Spleen (tissue), 11 donors: ENCODE measurements around the gene PTPN18. TPM values are rescaled to one million over a fixed set of nuclear protein-coding genes. Genes with fewer than 3 reads are reported as not detected.
A peak's percentile ranks its signal among the peaks of the same experiment; 100 is the strongest.

Experiments used
- DNase-seq: peaks from one replicate; pipeline ENCODE4 v3.0.0-alpha.2; 2020
- H3K27ac ChIP-seq, 8 donors: fragments of 200-600 bp; sonication (generic) in 7 of 8; 1 replicate in 4 of 8; 2 replicates in 4 of 8; pipeline versions ENCODE4 v1.5.0 to v1.8.0; 2016 to 2021; ENCODE audit warnings: inconsistent platforms in 4 of 8, mild to moderate bottlenecking in 4 of 8, moderate library complexity in 1 of 8
- H3K27me3 ChIP-seq, 7 donors: fragments of 200-600 bp; sonication (generic) in 6 of 7; replicated peaks in 1 of 7; 1 replicate in 4 of 7; 2 replicates in 3 of 7; pipeline versions ENCODE4 v1.5.0 to v1.8.0; 2016 to 2021; ENCODE audit warnings: inconsistent platforms in 3 of 7, mild to moderate bottlenecking in 1 of 7
- H3K36me3 ChIP-seq, 6 donors: fragments of 200-600 bp; sonication (generic) in 5 of 6; 1 replicate in 4 of 6; 2 replicates in 2 of 6; pipeline versions ENCODE4 v1.5.0 to v1.8.0; 2016 to 2021; ENCODE audit warnings: inconsistent platforms in 2 of 6
- H3K4me1 ChIP-seq, 6 donors: fragments of 200-600 bp; sonication (generic) in 5 of 6; 1 replicate in 3 of 6; 2 replicates in 3 of 6; pipeline versions ENCODE4 v1.5.0 to v1.8.0; 2016 to 2021; ENCODE audit warnings: inconsistent platforms in 3 of 6
- H3K4me3 ChIP-seq, 8 donors: fragments of 200-600 bp; sonication (generic) in 7 of 8; 1 replicate in 4 of 8; 2 replicates in 4 of 8; pipeline versions ENCODE4 v1.5.0 to v1.8.0; 2016 to 2021; ENCODE audit warnings: inconsistent platforms in 4 of 8, mild to moderate bottlenecking in 4 of 8, moderate library complexity in 2 of 8
- H3K9me3 ChIP-seq, 8 donors: fragments of 200-600 bp; sonication (generic) in 7 of 8; 1 replicate in 4 of 8; 2 replicates in 4 of 8; pipeline versions ENCODE4 v1.5.0 to v1.8.0; 2016 to 2021; ENCODE audit warnings: inconsistent platforms in 4 of 8
- CTCF ChIP-seq, 11 experiments: fragments of 200-600 bp in 7 of 11; fragments of 450-650 bp in 4 of 11; sonication (generic) in 4 of 11; IDR thresholded peaks in 8 of 11; conservative IDR thresholded peaks in 3 of 11; 1 replicate in 7 of 11; 2 replicates in 4 of 11; pipeline versions ENCODE4 v1.4.0 to v1.8.0; 2016 to 2021; ENCODE audit warnings: antibody characterized with exemption in 11 of 11, inconsistent platforms in 4 of 11, mild to moderate bottlenecking in 1 of 11
- POLR2A ChIP-seq, 3 donors: fragments of 450-650 bp; IDR thresholded peaks; one replicate each; pipeline ENCODE4 v1.5.1; 2017; ENCODE audit warnings: antibody characterized with exemption in 3 of 3, mild to moderate bottlenecking in 1 of 3
- POLR2AphosphoS5 ChIP-seq, 3 donors: sonication (generic); formaldehyde crosslinking; IDR thresholded peaks; one replicate each; pipeline ENCODE4 v1.5.1; 2017; ENCODE audit warnings: antibody characterized with exemption in 3 of 3
- WGBS, 5 donors: extraction: QIAGEN DNeasy Blood & Tissue Kit in 3 of 5; methylation state at CpG; one replicate each; pipeline versions ENCODE4 v1.1.5 to v1.1.7; 2013 to 2018; 5-methylcytosine and 5-hydroxymethylcytosine counted together
- intact Hi-C: fragments of 100-400 bp; cut with DNase I; formaldehyde crosslinking; loops from one replicate; pipeline ENCODE4 v1.15.0; 2023; ENCODE audit warnings: low total_unique reads
- polyA plus RNA-seq, 3 donors: library from polyadenylated mRNA; stranded (reverse); fragments of 200-250 nt; gene quantifications; one replicate each; pipeline ENCODE4 v1.2.1, GENCODE V29; 2013
- total RNA-seq, 7 donors: library from RNA; depleted of rRNA in 3 of 7; stranded (reverse); fragments of >200 nt in 3 of 7; fragmentation: NEBNext Ultra II Directional in 4 of 7; extraction: Animal tissue kit (Norgen Biotek cat#: 25700) in 4 of 7; gene quantifications; one replicate each; pipeline versions ENCODE4 v1.1.0 to v1.2.1, GENCODE V29; 2016 to 2021
- donor health status: healthy with polysubstance abuse.
- donor health status: DM: no; HTN: no; CAD: no; lungs with moderate emphysema.
- donor health status: DM: no; HTN: no; CAD: no.
- donor health status: Bipolar disorder and iron deficiency.
- donor health status: healthy.
- donor health status: DM: no; HTN: no; CAD: no.
- donor health status: DM: yes; HTN: yes; CAD: no.

Gene PTPN18
- total and polyA plus RNA-seq, 10 donors: 75.9 to 132 (median 108) TPM

DNA sequence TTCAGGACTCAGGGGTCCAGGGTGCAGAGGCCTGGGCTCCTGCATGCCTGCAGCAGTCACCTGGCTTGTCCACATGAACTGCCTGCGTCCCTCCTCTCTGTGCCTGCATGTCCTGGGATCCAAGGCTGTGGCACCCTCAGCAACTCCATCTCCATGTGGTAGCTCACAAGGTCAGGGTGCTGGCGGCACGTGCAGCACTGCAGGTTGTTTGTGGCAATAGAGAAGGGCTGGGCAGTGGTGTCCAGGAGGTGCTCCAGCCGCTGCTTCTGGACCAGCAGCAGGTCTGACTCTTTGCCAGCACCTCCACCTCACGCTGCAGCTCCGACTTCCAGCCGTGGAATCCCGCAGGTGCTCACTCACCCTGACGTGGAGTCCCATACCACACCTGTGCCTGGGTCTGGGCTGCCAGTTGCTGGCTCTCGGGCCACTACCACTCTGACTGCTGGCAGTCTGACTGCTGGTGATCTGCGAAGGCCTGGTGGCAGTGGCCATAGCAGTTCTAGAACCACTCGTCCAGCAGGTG lies 42.0 kb upstream of the PTPN18 start:
- H3K27me3 ChIP-seq: peaks cover 0 to 19% (median 0%) of the 10 kb centered on the region in 7 donors
- no peak overlapping the region for H3K27ac ChIP-seq
- TF ChIP-seq POLR2A (IDR thresholded peaks at IDR 0.05): no peak
- no peak for TF ChIP-seq CTCF (IDR thresholded peaks at IDR 0.05 in 8 of 11, conservative IDR thresholded peaks at IDR 0.05 in 3 of 11)
- no peak for TF ChIP-seq POLR2AphosphoS5 (IDR thresholded peaks at IDR 0.05)
- 83 to 100% (median 89%) methylated on average over 2 to 12 of the region's 12 CpGs for WGBS, 5 donors
- H3K4me1 ChIP-seq: no peaks in the 10 kb centered on the region
- no peaks in the 10 kb centered on the region for H3K9me3 ChIP-seq
- no peaks in the 10 kb centered on the region for H3K36me3 ChIP-seq
- no peak overlapping the region for H3K4me3 ChIP-seq
- DNase-seq: peak; percentile 51
- intact Hi-C loops: no loop called here

GRCh38 chr2:130314377-130314776 lies 41.5 kb upstream of the PTPN18 start:
- peak; percentile 41 for DNase-seq
- H3K9me3 ChIP-seq: no peaks in the 10 kb centered on the region
- H3K4me1 ChIP-seq: no peaks in the 10 kb centered on the region
- peaks cover 0 to 19% (median 0%) of the 10 kb centered on the region in 7 donors for H3K27me3 ChIP-seq
- no peaks in the 10 kb centered on the region for H3K36me3 ChIP-seq
- 75 to 91% (median 90%) methylated on average over 2 to 3 of the region's 3 CpGs; no CpG with 5 or more reads in 1 of the 5 donors for WGBS, 5 donors
- no peak for TF ChIP-seq POLR2A (IDR thresholded peaks at IDR 0.05)
- H3K4me3 ChIP-seq: no peak overlapping the region
- intact Hi-C loops: no loop called here
- no peak overlapping the region for H3K27ac ChIP-seq

GRCh38 chr2:130316596-130316995 lies 39.3 kb upstream of the PTPN18 start:
- Histone ChIP-seq H3K9me3 (no peaks in the 10 kb centered on the region), H3K36me3 (no peaks in the 10 kb centered on the region), H3K27ac (no peak overlapping the region), H3K27me3 (peaks cover 0 to 21% (median 0%) of the 10 kb centered on the region in 7 donors), H3K4me1 (no peaks in the 10 kb centered on the region), H3K4me3 (no peak overlapping the region)
- 9 to 23% (median 19%) methylated on average over 1 of the region's 1 CpG for WGBS, 5 donors
- TF ChIP-seq POLR2A (IDR thresholded peaks at IDR 0.05): no peak
- TF ChIP-seq POLR2AphosphoS5 (IDR thresholded peaks at IDR 0.05): no peak
- TF ChIP-seq CTCF (IDR thresholded peaks at IDR 0.05 in 8 of 11, conservative IDR thresholded peaks at IDR 0.05 in 3 of 11): no peak
- no peak for DNase-seq
- intact Hi-C loops: no loop called here

GRCh38 chr2:130318906-130319305 lies 37.0 kb upstream of the PTPN18 start:
- H3K36me3 ChIP-seq: no peaks in the 10 kb centered on the region
- no peak for DNase-seq
- no peak overlapping the region for H3K27ac ChIP-seq
- TF ChIP-seq POLR2A (IDR thresholded peaks at IDR 0.05): no peak
- 77 to 85% (median 84%) methylated on average over 3 to 7 of the region's 7 CpGs for WGBS, 5 donors
- H3K4me1 ChIP-seq: no peaks in the 10 kb centered on the region
- intact Hi-C loops: no loop called here
- peaks cover 0 to 21% (median 0%) of the 10 kb centered on the region in 7 donors for H3K27me3 ChIP-seq
- no peaks in the 10 kb centered on the region for H3K9me3 ChIP-seq
- no peak overlapping the region for H3K4me3 ChIP-seq

DNA sequence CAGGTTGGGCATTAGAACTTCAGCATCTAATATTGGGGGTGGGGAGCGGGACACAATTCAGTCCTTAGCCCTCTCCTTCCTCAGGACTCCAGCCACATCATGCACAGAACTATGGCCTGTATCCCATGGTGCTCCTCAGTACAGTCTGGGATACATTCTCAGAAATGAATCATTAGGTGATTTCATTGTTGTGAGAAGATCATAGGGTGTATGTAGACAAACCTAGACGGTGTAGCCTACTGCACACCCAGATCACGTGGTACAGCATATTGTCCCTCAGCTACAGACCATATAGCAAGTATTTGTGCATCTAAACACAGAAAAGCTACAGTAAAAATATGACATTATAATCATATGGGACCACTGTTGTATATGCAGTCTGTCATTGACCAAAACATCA lies 36.3 kb upstream of the PTPN18 start:
- intact Hi-C loops: no loop called here

More for the DNA sequence above, 36.3 kb upstream of the PTPN18 start:
- Histone ChIP-seq H3K9me3 (no peaks in the 10 kb centered on the region), H3K27me3 (peaks cover 0 to 21% (median 0%) of the 10 kb centered on the region in 7 donors), H3K4me1 (no peaks in the 10 kb centered on the region), H3K27ac (no peak overlapping the region), H3K36me3 (no peaks in the 10 kb centered on the region), H3K4me3 (no peak overlapping the region)
- no peak for DNase-seq
- WGBS, 5 donors: 76 to 90% (median 83%) methylated on average over 3 of the region's 3 CpGs
- no peak for TF ChIP-seq POLR2A (IDR thresholded peaks at IDR 0.05)
- TF ChIP-seq CTCF (IDR thresholded peaks at IDR 0.05 in 8 of 11, conservative IDR thresholded peaks at IDR 0.05 in 3 of 11): no peak
- TF ChIP-seq POLR2AphosphoS5 (IDR thresholded peaks at IDR 0.05): no peak
